NT2/D1 (cell line): ENCODE measurements around the gene RNASE4.
"Not testable (repeated sequence)": the region's sequence is repeated elsewhere in the genome, so short reads cannot be mapped to it uniquely, and the experiment has no call there.

Experiments
- DNase-seq: peaks from one replicate; pipeline ENCODE4 v3.0.0-alpha.2; 2011; ENCODE audit warnings: low read depth, low spot score
- H3K27me3 ChIP-seq: 2 replicates; pipeline ENCODE4 v1.6.0; 2011; ENCODE audit warnings: mild to moderate bottlenecking; ENCODE audit not compliant: insufficient read length, insufficient read depth
- H3K36me3 ChIP-seq: 2 replicates; pipeline ENCODE4 v1.6.1; 2011; ENCODE audit warnings: mild to moderate bottlenecking, low read length, mixed read lengths; ENCODE audit not compliant: insufficient read depth, insufficient read length
- H3K4me1 ChIP-seq: 2 replicates; pipeline ENCODE4 v1.5.1; 2011; ENCODE audit not compliant: insufficient read depth, insufficient read length
- H3K4me3 ChIP-seq: 2 replicates; pipeline ENCODE4 v1.5.1; 2011; ENCODE audit warnings: low read depth; ENCODE audit not compliant: insufficient read length
- H3K9ac ChIP-seq: 2 replicates; pipeline ENCODE4 v1.6.0; 2011; ENCODE audit warnings: low read depth; ENCODE audit not compliant: insufficient read length
- H3K9me3 ChIP-seq: 2 replicates; pipeline ENCODE4 v1.5.1; 2011; ENCODE audit warnings: mild to moderate bottlenecking, low read length; ENCODE audit not compliant: insufficient read depth
- SUZ12 ChIP-seq: IDR thresholded peaks from 2 replicates; pipeline ENCODE4 v1.6.1; 2011; ENCODE audit not compliant: insufficient read length, insufficient read depth; ENCODE audit errors: extremely low read depth
- YY1 ChIP-seq: IDR thresholded peaks from 2 replicates; pipeline ENCODE4 v1.6.1; 2011; ENCODE audit not compliant: insufficient read length, insufficient read depth
- ZNF274 ChIP-seq: IDR thresholded peaks from 2 replicates; pipeline ENCODE4 v1.6.1; 2011; ENCODE audit warnings: mild to moderate bottlenecking, low read depth, low read length

Gene RNASE4

DNA sequence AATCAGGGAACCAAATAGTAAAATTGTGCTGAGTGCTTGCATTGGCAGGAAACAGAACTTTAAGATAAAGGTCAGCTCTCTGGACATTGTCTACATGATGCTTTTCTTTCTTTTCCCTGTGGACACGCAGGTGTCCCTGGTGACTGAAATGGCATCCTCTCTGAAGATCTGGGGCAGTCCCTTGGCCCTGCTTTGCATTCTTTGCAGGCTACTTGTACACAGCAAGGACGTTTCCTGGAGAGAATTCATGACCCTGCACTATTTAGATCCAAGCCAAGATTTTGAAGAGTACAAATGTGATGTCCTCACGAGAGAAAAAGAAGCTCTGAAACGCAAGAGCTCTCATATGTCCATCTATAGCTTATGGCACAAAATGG, 50.1 kb downstream of the RNASE4 start:
- H3K36me3 ChIP-seq, result no peaks in the 10 kb centered on the region
- no peak overlapping the region for H3K9ac ChIP-seq
- no peaks in the 10 kb centered on the region for H3K27me3 ChIP-seq

DNA sequence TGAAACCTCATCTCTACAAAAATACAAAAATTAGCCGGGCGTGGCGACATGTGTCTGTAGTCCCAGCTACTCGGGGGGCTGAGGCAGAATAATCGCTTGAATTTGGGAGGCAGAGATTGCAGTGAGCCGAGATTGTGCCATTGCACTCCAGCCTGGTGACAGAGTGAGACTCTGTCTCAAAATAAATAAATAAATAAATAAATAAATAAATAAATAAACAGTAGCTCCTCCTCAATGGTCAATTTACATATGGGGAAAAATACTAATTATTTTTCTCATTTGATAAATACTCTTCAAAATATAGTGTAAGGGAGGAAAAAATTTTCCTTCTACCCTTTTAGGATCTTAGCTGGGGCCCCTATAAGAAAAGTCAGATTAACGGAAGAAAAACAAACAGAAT, 53.9 kb downstream of the RNASE4 start:
- DNase-seq, H3K36me3 ChIP-seq, H3K9me3 ChIP-seq, H3K4me1 ChIP-seq, H3K4me3 ChIP-seq, H3K9ac ChIP-seq, H3K27me3 ChIP-seq: not testable (repeated sequence)

More for the DNA sequence above, 50.1 kb downstream of the RNASE4 start:
- Histone ChIP-seq H3K4me1 (peaks cover 3% of the 10 kb centered on the region), H3K9me3 (no peaks in the 10 kb centered on the region), H3K4me3 (no peak overlapping the region)
- no peak for TF ChIP-seq ZNF274
- TF ChIP-seq SUZ12, result no peak
- no peak for TF ChIP-seq YY1
- DNase-seq, result no peak

DNA sequence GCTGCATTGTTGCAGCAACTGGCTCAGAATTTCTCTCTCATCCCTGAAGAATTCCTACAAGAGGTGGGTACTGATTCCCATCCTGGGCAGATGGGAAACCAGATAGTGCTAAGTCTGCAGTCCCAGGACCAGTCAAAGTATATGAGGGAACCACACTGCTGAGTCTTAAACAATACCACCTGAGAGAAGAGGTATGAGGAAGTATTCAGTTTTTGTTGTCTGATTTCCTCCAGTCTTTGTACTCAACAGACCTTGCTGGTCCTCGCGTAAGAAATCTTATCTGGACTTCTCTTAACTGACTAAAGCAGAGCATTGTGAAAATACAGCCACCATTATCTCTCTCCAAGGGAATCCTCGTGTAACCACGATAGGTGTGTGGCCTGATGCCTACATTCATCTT, 57.8 kb downstream of the RNASE4 start:
- no peak overlapping the region for H3K9ac ChIP-seq
- H3K27me3 ChIP-seq, result no peaks in the 10 kb centered on the region
- DNase-seq, result no peak
- no peaks in the 10 kb centered on the region for H3K4me1 ChIP-seq
- no peaks in the 10 kb centered on the region for H3K9me3 ChIP-seq
- H3K36me3 ChIP-seq, result no peaks in the 10 kb centered on the region
- TF ChIP-seq ZNF274 (no peak), YY1 (no peak), SUZ12 (no peak)
- no peak overlapping the region for H3K4me3 ChIP-seq

DNA sequence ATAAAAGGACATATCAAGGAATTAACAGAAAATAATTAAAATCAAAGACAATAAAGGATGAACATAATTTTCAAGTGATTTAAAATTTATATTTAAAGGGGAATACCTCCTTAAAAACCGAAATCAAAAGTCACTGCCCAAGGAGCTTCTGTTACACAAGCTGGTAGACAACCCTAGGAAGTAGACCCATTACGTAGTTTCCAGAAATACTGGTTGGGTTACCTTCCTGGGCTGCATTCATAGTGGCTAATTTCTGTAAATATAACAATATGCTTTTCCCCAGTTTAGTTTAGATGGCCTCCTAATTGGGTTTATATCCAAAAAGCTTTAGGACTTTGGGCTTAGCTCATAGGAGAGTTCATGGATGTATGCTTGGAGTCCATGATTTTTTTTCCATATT, 59.2 kb downstream of the RNASE4 start:
- Histone ChIP-seq H3K4me3 (no peak overlapping the region), H3K27me3 (no peaks in the 10 kb centered on the region), H3K4me1 (no peaks in the 10 kb centered on the region), H3K36me3 (no peaks in the 10 kb centered on the region), H3K9ac (no peak overlapping the region), H3K9me3 (no peaks in the 10 kb centered on the region)
- no peak for TF ChIP-seq ZNF274
- no peak for TF ChIP-seq YY1
- no peak for TF ChIP-seq SUZ12
- DNase-seq, result no peak

DNA sequence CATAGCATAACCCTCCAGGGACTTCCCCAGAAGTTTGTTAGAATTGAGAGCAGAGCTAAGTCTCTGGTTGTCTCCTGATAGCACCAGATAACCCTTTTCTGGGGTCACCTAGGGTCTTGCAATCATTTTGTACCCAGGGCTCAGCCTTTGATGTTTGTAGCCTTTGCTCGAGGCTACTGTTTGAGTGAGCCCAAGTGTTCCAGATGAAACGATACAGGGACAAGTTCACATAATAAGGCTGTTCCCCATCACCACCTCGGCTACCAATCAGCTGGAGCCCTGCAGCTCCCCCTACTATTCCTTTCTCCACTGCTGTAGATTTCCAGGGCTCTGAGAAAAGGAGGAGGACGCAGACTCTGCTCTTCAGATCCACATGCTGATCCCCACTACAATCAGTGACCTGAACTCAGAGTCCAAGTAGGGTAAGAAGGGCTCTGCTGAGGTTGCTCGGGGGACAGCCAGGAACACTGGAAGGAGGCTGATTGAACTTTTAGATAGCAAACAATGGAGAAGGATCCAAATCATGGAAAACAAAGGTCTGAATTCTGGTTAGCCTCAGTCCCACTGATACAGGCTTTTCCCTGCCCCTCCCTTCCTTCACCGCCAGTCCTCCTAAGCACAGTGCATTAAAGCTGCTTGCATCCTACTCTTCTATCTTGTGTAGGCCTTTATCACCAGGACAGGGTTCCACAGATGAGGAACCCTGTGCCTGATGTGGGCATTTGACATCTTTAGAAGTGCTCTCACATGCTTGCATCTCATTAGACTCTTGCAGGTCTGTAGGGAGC, 61.4 kb downstream of the RNASE4 start, which contains the start of gene EDDM3A:
Gene EDDM3A, plus strand, starts transcription at position 317 of the 788 bp plus-strand sequence. CDS start 1,694 bp downstream, outside the sequence.
- H3K9ac ChIP-seq, result no peak within 1 kb of the TSS
- no peaks in the 10 kb centered on the region for H3K27me3 ChIP-seq
- no peaks in the 10 kb centered on the region for H3K4me1 ChIP-seq
- DNase-seq, result no peak
- TF ChIP-seq SUZ12 (no peak), YY1 (no peak)
- H3K4me3 ChIP-seq, result no peak within 1 kb of the TSS
- no peaks in the 10 kb centered on the region for H3K9me3 ChIP-seq
- no peaks in the 10 kb centered on the region for H3K36me3 ChIP-seq

DNA sequence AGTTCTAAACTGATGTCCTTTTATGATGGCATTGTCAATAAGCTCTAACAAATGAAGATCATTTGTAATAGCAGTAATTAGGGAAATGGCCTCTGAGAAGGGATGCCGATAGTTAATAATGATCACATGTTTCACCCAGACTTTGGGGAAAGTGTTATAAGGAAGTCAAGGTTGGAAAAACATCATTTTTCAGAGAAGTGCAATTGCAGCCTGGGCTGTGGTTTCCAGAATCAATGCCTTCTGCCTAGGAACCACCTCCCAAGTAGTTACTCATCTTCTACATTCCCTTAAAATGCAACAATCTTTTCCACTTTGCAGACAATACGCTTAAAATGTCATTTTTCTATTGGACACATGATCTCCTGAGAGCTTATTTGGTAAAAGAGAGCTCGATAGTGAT, 62.2 kb downstream of the RNASE4 start:
- H3K9ac ChIP-seq, result no peak overlapping the region
- no peak for TF ChIP-seq SUZ12
- TF ChIP-seq ZNF274, result no peak
- no peak for TF ChIP-seq YY1
- no peaks in the 10 kb centered on the region for H3K27me3 ChIP-seq
- DNase-seq, result no peak
- no peaks in the 10 kb centered on the region for H3K36me3 ChIP-seq
- H3K4me1 ChIP-seq, result no peaks in the 10 kb centered on the region
- H3K4me3 ChIP-seq, result no peak overlapping the region
- peaks cover 3% of the 10 kb centered on the region for H3K9me3 ChIP-seq

DNA sequence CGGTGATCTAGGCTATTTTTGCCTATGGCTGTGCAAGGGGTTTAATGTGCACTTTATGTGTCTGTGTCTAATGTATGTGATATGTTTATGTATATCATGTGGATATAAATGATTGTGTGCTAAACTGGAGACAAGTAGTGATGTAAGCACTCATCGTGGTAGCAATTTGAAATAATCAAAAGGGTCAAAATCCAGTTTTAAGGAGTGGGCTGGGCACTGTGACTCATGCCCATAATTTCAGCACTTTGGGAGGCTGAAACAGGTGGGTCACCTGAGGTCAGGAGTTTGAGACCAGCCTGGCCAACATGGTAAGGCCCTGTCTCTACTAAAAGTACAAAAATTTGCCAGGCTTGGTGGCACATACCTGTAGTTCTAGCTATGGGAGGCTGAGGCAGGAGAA, 64.1 kb downstream of the RNASE4 start:
- TF ChIP-seq YY1 (no peak), SUZ12 (no peak), ZNF274 (no peak)
- H3K4me3 ChIP-seq, result no peak overlapping the region
- no peaks in the 10 kb centered on the region for H3K4me1 ChIP-seq
- no peaks in the 10 kb centered on the region for H3K36me3 ChIP-seq
- no peaks in the 10 kb centered on the region for H3K27me3 ChIP-seq
- DNase-seq, result no peak
- H3K9ac ChIP-seq, result no peak overlapping the region
- H3K9me3 ChIP-seq, result peaks cover 18% of the 10 kb centered on the region
